Measurements from ENCODE around the gene TFR2. TPM values are rescaled to one million over a fixed set of nuclear protein-coding genes. Genes with fewer than 3 reads are reported as not detected.

The TFR2 gene
- not detected for polyA plus RNA-seq (2012; ENCODE audit: insufficient read length, low read depth)

GRCh38 chr7:100641463-100641859, at the start of gene TFR2:
Gene TFR2 (minus strand): TSS chr7:100641552. CDS start chr7:100641509, 43 bp downstream.
- TF ChIP-seq FOXP2 (optimal IDR thresholded peaks at IDR 0.05; ENCODE audit: borderline replicate concordance, extremely low read depth, extremely low read length, insufficient read depth) (no peak), TAF1 (IDR thresholded peaks at IDR 0.05; ENCODE audit: borderline replicate concordance, insufficient read depth, low read length) (no peak), SIN3A (IDR thresholded peaks at IDR 0.05; ENCODE audit: borderline replicate concordance, insufficient read depth, low read length) (no peak), REST (IDR thresholded peaks at IDR 0.05; ENCODE audit: insufficient read depth in 1 of 2, low read depth in 2 of 2, low read length in 2 of 2) (no peak), POLR2AphosphoS5 (IDR thresholded peaks at IDR 0.05; ENCODE audit: low read depth, low read length) (no peak)

GRCh38 chr7:100689230-100690135, 48.1 kb upstream of the TFR2 start:
- TF ChIP-seq FOXP2 (optimal IDR thresholded peaks at IDR 0.05; ENCODE audit: borderline replicate concordance, extremely low read depth, extremely low read length, insufficient read depth), result no peak
- TF ChIP-seq TAF1 (IDR thresholded peaks at IDR 0.05; ENCODE audit: borderline replicate concordance, insufficient read depth, low read length), result no peak
- no peak for TF ChIP-seq SIN3A (IDR thresholded peaks at IDR 0.05; ENCODE audit: borderline replicate concordance, insufficient read depth, low read length)
- no peak for TF ChIP-seq POLR2AphosphoS5 (IDR thresholded peaks at IDR 0.05; ENCODE audit: low read depth, low read length)
- no peak for TF ChIP-seq REST (IDR thresholded peaks at IDR 0.05; ENCODE audit: insufficient read depth in 1 of 2, low read depth in 2 of 2, low read length in 2 of 2)

GRCh38 chr7:100688326-100688860, 47.0 kb upstream of the TFR2 start:
- TF ChIP-seq SIN3A (IDR thresholded peaks at IDR 0.05; ENCODE audit: borderline replicate concordance, insufficient read depth, low read length), result no peak
- no peak for TF ChIP-seq POLR2AphosphoS5 (IDR thresholded peaks at IDR 0.05; ENCODE audit: low read depth, low read length)
- TF ChIP-seq TAF1 (IDR thresholded peaks at IDR 0.05; ENCODE audit: borderline replicate concordance, insufficient read depth, low read length), result no peak
- TF ChIP-seq REST (IDR thresholded peaks at IDR 0.05; ENCODE audit: insufficient read depth in 1 of 2, low read depth in 2 of 2, low read length in 2 of 2), result no peak
- no peak for TF ChIP-seq FOXP2 (optimal IDR thresholded peaks at IDR 0.05; ENCODE audit: borderline replicate concordance, extremely low read depth, extremely low read length, insufficient read depth)

GRCh38 chr7:100687751-100688300, 46.5 kb upstream of the TFR2 start:
- TF ChIP-seq SIN3A (IDR thresholded peaks at IDR 0.05; ENCODE audit: borderline replicate concordance, insufficient read depth, low read length) (no peak), FOXP2 (optimal IDR thresholded peaks at IDR 0.05; ENCODE audit: borderline replicate concordance, extremely low read depth, extremely low read length, insufficient read depth) (no peak), REST (IDR thresholded peaks at IDR 0.05; ENCODE audit: insufficient read depth in 1 of 2, low read depth in 2 of 2, low read length in 2 of 2) (no peak), POLR2AphosphoS5 (IDR thresholded peaks at IDR 0.05; ENCODE audit: low read depth, low read length) (no peak), TAF1 (IDR thresholded peaks at IDR 0.05; ENCODE audit: borderline replicate concordance, insufficient read depth, low read length) (no peak)

Measured in PFSK-1 (cell line).